Measurements from ENCODE around the gene CRB2. TPM values are rescaled to one million over a fixed set of nuclear protein-coding genes. Genes with fewer than 3 reads are reported as not detected.

CRB2 gene
- total and polyA plus RNA-seq, 12 donors = under 0.01 to 0.24 (median 0.07) TPM; not detected in 4

- TF ChIP-seq CTCF (IDR thresholded peaks at IDR 0.05) = no peak
- H3K4me1 ChIP-seq (replicated peaks in 1 of 2) = peaks cover 0 to 6% of the 10 kb centered on the region in 2 donors
- no peak for DNase-seq
- peaks cover 35% of the 10 kb centered on the region for H3K27me3 ChIP-seq
- intact Hi-C loops (cut with DNase I) = no loop called here
- H3K4me3 ChIP-seq = no peak overlapping the region
- no peaks in the 10 kb centered on the region for H3K9me3 ChIP-seq (replicated peaks in 1 of 3)
- H3K27ac ChIP-seq = no peak overlapping the region
- H3K36me3 ChIP-seq (replicated peaks in 1 of 2) = no peaks in the 10 kb centered on the region
- WGBS, 4 donors = 63 to 79% (median 73%) methylated on average over 17 to 24 of the region's 24 CpGs
Observed at GRCh38 chr9:123376218-123377071, 20.4 kb downstream of the CRB2 start.

DNA sequence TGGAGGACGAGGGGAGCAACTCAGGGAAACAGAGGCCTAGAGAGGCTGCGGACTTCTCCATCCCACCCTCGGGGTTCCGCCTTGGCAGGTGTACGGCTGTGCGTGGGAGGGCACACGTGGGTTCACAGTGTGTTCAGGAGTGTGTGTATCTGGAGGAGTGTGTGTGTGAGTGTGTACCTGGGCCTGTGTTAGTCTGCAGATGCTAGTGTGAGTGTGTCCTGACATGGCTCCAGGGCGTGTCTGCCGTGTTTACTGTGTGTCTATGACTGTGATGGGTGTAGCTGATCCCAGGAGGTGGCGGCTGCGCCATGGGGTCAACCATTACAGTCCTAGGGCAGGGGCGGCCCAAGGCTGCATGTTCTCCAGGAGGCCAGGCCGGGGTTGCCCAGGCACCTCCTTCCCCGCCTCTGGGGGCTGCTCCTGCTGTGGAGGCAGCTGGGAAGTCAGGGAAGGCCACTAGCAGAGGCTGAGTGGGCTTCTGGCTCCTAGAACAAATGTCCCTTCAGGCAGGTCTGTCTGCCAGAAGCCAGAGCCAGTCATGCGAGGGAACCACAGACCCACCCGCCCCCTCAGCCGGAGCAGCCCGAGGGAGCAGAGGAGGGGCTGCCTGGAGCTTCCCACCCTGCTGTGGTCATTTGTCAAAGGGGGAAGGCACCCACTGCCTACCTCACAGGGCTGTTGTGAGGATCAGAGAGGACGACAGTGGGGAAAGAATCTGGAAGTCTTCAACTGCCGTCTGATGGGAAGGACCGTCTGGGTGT, 21.4 kb downstream of the CRB2 start:
- Histone ChIP-seq H3K27me3 (peaks cover 27% of the 10 kb centered on the region), H3K9me3 (replicated peaks in 1 of 3) (no peaks in the 10 kb centered on the region), H3K36me3 (replicated peaks in 1 of 2) (no peaks in the 10 kb centered on the region), H3K4me3 (no peak overlapping the region), H3K4me1 (replicated peaks in 1 of 2) (peaks cover 0 to 6% of the 10 kb centered on the region in 2 donors), H3K27ac (no peak overlapping the region)
- intact Hi-C loops (cut with DNase I) = no loop called here
- TF ChIP-seq POLR2A (IDR thresholded peaks at IDR 0.05) = no peak
- TF ChIP-seq CTCF (IDR thresholded peaks at IDR 0.05) = no peak
- DNase-seq = no peak
- WGBS, 4 donors = 54 to 74% (median 64%) methylated on average over 8 to 21 of the region's 21 CpGs

DNA sequence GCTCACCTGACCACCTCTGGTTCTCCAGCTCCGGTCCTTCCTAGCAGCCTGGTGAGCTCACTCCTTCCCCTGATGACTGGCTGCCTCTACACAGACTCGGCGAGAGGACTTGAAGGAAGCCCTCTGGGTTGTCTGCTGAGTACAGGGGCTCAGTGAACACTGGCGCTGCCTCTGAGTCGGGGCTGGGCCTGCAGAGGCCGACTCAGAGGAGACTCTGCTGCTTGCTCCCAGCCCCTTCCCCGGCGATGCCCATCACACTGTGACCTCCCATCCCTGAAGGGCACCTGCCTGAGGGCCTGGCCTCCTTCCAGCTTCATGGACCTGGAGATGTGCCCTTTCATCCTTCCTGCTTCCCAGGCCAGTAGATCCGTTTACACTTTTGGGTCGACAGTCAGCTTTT, 22.0 kb downstream of the CRB2 start:
- TF ChIP-seq CTCF (IDR thresholded peaks at IDR 0.05) = no peak
- no peak for TF ChIP-seq POLR2A (IDR thresholded peaks at IDR 0.05)
- Histone ChIP-seq H3K36me3 (replicated peaks in 1 of 2) (peaks cover 0 to under 1% of the 10 kb centered on the region in 2 donors), H3K9me3 (replicated peaks in 1 of 3) (no peaks in the 10 kb centered on the region), H3K4me1 (replicated peaks in 1 of 2) (peaks cover 0 to 6% of the 10 kb centered on the region in 2 donors), H3K27me3 (peaks cover 21% of the 10 kb centered on the region), H3K4me3 (no peak overlapping the region), H3K27ac (no peak overlapping the region)
- WGBS, 4 donors = 54 to 80% (median 70%) methylated on average over 6 to 10 of the region's 10 CpGs
- intact Hi-C loops (cut with DNase I) = no loop called here
- DNase-seq = no peak

DNA sequence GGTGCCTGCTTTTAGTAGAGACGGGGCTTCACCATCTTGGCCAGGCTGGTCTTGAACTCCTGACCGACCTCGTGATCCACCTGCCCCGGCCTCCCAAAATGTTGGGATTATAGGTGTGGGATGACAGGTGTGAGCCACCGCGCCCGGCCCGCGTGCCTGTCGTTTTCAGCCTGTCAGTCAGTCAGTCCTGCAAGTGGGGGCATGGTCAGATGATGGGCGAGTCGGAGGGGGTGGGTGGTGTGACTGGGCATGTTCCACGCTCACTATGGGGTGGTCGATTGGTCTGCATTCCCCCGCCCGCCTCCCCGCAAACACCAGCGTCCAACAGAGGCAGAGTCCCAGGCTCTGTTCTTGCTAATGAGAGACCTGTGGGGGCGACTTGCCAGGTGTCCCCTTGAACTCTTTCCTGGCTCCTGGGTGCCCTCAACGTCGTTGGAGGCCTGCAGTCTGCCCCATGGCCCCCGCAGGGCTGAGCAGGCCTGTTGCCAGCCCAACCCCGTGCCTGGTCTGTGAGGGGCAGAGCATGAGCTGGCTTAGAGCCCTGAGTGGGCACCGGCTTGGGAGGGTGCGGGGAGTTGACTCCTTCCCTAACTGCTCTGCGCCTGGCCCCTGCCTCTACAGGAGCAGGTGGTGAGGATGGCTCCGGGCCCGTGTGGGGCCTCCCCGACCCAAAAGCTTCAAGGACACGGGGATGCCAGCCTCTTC, 23.1 kb downstream of the CRB2 start:
- TF ChIP-seq POLR2A (IDR thresholded peaks at IDR 0.05) (no peak), CTCF (IDR thresholded peaks at IDR 0.05) (no peak)
- WGBS, 4 donors = 89 to 100% (median 91%) methylated on average over 1 to 30 of the region's 30 CpGs
- Histone ChIP-seq H3K36me3 (replicated peaks in 1 of 2) (peaks cover 0 to 7% of the 10 kb centered on the region in 2 donors), H3K9me3 (replicated peaks in 1 of 3) (no peaks in the 10 kb centered on the region), H3K4me1 (replicated peaks in 1 of 2) (no peaks in the 10 kb centered on the region), H3K27ac (no peak overlapping the region), H3K4me3 (no peak overlapping the region), H3K27me3 (peaks cover 10% of the 10 kb centered on the region)
- DNase-seq = no peak
- intact Hi-C loops (cut with DNase I) = no loop called here

All from adrenal gland (tissue), 12 donors.